ENCODE measurements around the gene C6orf136.
A peak's percentile ranks its signal among the peaks of the same experiment; 100 is the strongest.

The C6orf136 gene
- 6.2 to 12.1 (median 9.8) reads per million in 4 donors for total RNA-seq

GRCh38 chr6:30646450-30647241, at the start of gene C6orf136:
Gene C6orf136, plus strand, starts transcription at chr6:30647133. Its CDS starts 99 bp downstream, at chr6:30647232.
- peak; percentile 89 to 96 (median 92) for DNase-seq

- DNase-seq: peak; percentile 45 to 79 (median 68)
Observed at GRCh38 chr6:30597315-30598144, 49.4 kb upstream of the C6orf136 start.

GRCh38 chr6:30598912-30599624, 47.9 kb upstream of the C6orf136 start:
- no peak for DNase-seq

- no peak for DNase-seq
Observed at GRCh38 chr6:30599625-30600324, 47.2 kb upstream of the C6orf136 start.

- no peak for DNase-seq
Observed at GRCh38 chr6:30600451-30600961, 46.4 kb upstream of the C6orf136 start.

- no peak for DNase-seq
Observed at GRCh38 chr6:30601436-30601814, 45.5 kb upstream of the C6orf136 start.

- DNase-seq: no peak
Observed at GRCh38 chr6:30601815-30602641, 44.9 kb upstream of the C6orf136 start.

GRCh38 chr6:30603961-30604360, 43.0 kb upstream of the C6orf136 start:
- no peak for DNase-seq

- no peak for DNase-seq
Observed at GRCh38 chr6:30610065-30610464, 36.9 kb upstream of the C6orf136 start.

- DNase-seq: no peak
Observed at GRCh38 chr6:30611150-30611855, 35.6 kb upstream of the C6orf136 start.

- no peak for DNase-seq
Observed at GRCh38 chr6:30611856-30612194, 35.1 kb upstream of the C6orf136 start.

- DNase-seq: no peak
Observed at GRCh38 chr6:30612213-30612612, 34.7 kb upstream of the C6orf136 start.

GRCh38 chr6:30612687-30613248, 34.2 kb upstream of the C6orf136 start:
- DNase-seq: no peak

- DNase-seq: no peak
Observed at GRCh38 chr6:30613251-30614043, 33.5 kb upstream of the C6orf136 start.

- DNase-seq: no peak
Observed at GRCh38 chr6:30614044-30614842, 32.7 kb upstream of the C6orf136 start.

- peak; percentile 66 to 97 (median 85) for DNase-seq
Observed at GRCh38 chr6:30614843-30615218, 32.1 kb upstream of the C6orf136 start.

GRCh38 chr6:30615219-30615957, 31.5 kb upstream of the C6orf136 start:
- peak in 2 of 5 donors; percentile 29 to 69 for DNase-seq

All from T-helper 1 cell (primary cell).